Measurements from ENCODE around the gene FCRLA. TPM values are rescaled to one million over a fixed set of nuclear protein-coding genes. Genes with fewer than 3 reads are reported as not detected.
"Not testable (repeated sequence)": the region's sequence is repeated elsewhere in the genome, so short reads cannot be mapped to it uniquely, and the experiment has no call there.

The FCRLA gene
- total and polyA plus RNA-seq, 2 donors (not counting 3 experiments of a cell fraction or from before 2014, with no cell fraction given), result not detected

DNA sequence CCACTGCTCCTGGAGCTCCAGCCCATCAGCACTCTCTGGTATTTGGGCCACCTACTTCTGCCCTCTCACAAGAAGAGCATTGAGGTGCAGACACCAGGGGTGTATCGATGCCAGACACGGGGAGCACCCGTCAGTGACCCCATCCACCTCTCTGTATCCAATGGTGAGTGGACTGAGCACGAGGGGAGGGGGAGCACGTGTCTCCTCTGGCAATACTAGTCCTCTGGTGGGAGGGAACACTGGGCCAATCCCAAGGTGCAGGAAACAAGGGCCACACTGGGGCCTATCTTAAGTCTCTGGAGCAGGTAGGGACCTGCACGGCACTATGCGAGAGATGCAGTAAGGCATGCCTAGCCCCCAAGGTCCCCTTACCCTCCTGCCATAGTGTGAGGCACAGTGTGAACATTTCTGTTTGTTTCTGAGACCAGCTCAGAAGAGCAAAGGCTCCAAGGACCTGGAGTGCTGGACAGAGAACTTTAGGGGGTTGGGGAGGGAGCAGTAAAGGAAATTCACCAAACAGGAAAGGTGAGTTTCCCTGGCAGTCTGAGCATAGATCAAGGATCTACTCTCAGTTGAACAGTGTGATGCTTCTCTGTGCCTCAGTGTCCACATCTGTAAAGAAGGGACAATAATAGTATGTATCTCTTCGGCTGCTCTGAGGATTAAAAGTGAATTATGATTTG lies 16.6 kb downstream of the FCRLA start:
- H3K79me2 ChIP-seq (ENCODE audit: control insufficient read depth, insufficient read depth, low read length), result no peaks in the 10 kb centered on the region
- no peaks in the 10 kb centered on the region for H3K36me3 ChIP-seq (ENCODE audit: control insufficient read depth in 2 of 2, extremely low read depth in 1 of 2, insufficient read depth in 2 of 2, low read length in 2 of 2)
- H3K4me1 ChIP-seq (ENCODE audit: control insufficient read depth, extremely low read depth, insufficient read depth, low read length), result peaks cover 11% of the 10 kb centered on the region
- ChIA-PET CTCF (interaction anchor here (1.2 kb wide), 1 partner anchor 18 kb away, joined by 3 read pairs; no protein-coding TSS in a partner anchor), POLR2A (no interaction called here)
- no TSS peak for BruUV-seq (replicated peaks)
- no peaks in the 10 kb centered on the region for H3K9me1 ChIP-seq (replicated peaks; ENCODE audit: control insufficient read depth, extremely low read depth, insufficient read depth, low read length)
- intact Hi-C loops (cut with micrococcal nuclease) (no loop called here), dilution Hi-C loops (cut with MboI; ENCODE audit: extremely low pct_ligation_motif_present, low sequenced_read_pairs) (no loop called here)
- no peak overlapping the region for H2AFZ ChIP-seq (ENCODE audit: low read depth, low read length)
- H3K9ac ChIP-seq (replicated peaks; ENCODE audit: extremely low read depth, insufficient read depth, low read length), result no peak overlapping the region
- H3K27me3 ChIP-seq (ENCODE audit: control insufficient read depth in 2 of 2, insufficient read depth in 2 of 2, low read length in 2 of 2), result no peaks in the 10 kb centered on the region
- no peak overlapping the region for H3K4me2 ChIP-seq (ENCODE audit: insufficient read depth, low read length)
- FAIRE-seq (no peak), DNase-seq (ENCODE audit: low read depth, low spot score) (no peak)
- no peaks in the 10 kb centered on the region for H3K9me3 ChIP-seq (replicated peaks; ENCODE audit: control insufficient read depth, insufficient read depth, low read length)
- H4K20me1 ChIP-seq (replicated peaks; ENCODE audit: control insufficient read depth, extremely low read depth, insufficient read depth, low read length), result no peaks in the 10 kb centered on the region
- H3K4me3 ChIP-seq (replicated peaks in 1 of 3; ENCODE audit: insufficient read depth in 1 of 3, low read depth in 1 of 3, low read length in 3 of 3), result no peak overlapping the region
- no peak for TF ChIP-seq FOS (IDR thresholded peaks at IDR 0.05; ENCODE audit: borderline replicate concordance, insufficient read depth, low read length)
- TF ChIP-seq POLR2AphosphoS5 (IDR thresholded peaks at IDR 0.05; ENCODE audit: insufficient read depth, low read depth, low read length), result no peak
- TF ChIP-seq, protein P1, sequence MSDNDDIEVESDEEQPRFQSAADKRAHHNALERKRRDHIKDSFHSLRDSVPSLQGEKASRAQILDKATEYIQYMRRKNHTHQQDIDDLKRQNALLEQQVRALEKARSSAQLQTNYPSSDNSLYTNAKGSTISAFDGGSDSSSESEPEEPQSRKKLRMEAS (IDR thresholded peaks at IDR 0.05; ENCODE audit: insufficient read depth, insufficient read length), result no peak
- TF ChIP-seq MYC (IDR thresholded peaks at IDR 0.05; ENCODE audit: low read depth, low read length), result no peak
- TF ChIP-seq EZH2 (IDR thresholded peaks at IDR 0.05; ENCODE audit: borderline replicate concordance, low read depth, low read length, severe bottlenecking), result no peak
- no peak for TF ChIP-seq JUN (IDR thresholded peaks at IDR 0.05; ENCODE audit: borderline replicate concordance, insufficient read depth, insufficient read length, low read depth)
- TF ChIP-seq GATA2 (IDR thresholded peaks at IDR 0.05; ENCODE audit: insufficient read depth, insufficient read length, low read depth, low read length), result no peak
- TF ChIP-seq, protein P2, sequence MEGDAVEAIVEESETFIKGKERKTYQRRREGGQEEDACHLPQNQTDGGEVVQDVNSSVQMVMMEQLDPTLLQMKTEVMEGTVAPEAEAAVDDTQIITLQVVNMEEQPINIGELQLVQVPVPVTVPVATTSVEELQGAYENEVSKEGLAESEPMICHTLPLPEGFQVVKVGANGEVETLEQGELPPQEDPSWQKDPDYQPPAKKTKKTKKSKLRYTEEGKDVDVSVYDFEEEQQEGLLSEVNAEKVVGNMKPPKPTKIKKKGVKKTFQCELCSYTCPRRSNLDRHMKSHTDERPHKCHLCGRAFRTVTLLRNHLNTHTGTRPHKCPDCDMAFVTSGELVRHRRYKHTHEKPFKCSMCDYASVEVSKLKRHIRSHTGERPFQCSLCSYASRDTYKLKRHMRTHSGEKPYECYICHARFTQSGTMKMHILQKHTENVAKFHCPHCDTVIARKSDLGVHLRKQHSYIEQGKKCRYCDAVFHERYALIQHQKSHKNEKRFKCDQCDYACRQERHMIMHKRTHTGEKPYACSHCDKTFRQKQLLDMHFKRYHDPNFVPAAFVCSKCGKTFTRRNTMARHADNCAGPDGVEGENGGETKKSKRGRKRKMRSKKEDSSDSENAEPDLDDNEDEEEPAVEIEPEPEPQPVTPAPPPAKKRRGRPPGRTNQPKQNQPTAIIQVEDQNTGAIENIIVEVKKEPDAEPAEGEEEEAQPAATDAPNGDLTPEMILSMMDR (IDR thresholded peaks at IDR 0.05; ENCODE audit: extremely low read depth in 1 of 2, insufficient read depth in 1 of 2, low read depth in 1 of 2, low read length in 2 of 2), result no peak
- TF ChIP-seq POLR2A (IDR thresholded peaks at IDR 0.05; ENCODE audit: low read depth, low read length), result no peak
- no peak overlapping the region for H3K27ac ChIP-seq (ENCODE audit: insufficient read depth, low read depth, low read length)

DNA sequence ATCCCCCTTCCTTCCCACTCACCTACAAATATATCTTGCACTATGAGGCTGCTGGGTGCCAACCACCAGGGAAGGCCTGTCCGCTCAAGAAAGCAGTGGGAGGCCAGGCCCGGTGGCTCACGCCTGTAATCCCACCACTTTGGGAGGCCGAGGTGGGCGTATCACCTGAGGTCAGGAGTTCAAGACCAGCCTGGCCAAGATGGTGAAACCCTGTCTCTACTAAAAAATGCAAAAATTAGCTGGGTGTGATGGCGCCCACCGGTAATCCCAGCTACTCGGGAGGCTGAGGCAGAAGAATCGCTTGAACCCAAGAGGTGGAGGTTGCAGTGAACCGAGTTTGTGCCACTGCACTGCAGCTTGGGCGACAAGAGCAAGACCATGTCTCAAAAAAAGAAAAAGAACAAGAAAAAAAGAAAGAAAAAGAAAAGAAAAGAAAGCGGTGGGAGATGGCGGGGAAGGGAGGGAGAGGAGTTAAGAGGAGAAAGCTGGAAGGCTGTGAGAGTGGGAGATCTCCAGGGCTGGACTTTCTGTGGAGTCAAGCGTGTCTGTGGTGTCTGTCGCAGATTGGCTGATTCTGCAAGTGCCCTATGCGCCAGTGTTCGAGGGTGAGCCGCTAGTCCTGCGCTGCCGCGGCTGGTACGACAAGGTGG lies 18.4 kb downstream of the FCRLA start:
- CTCF ChIA-PET, result interaction anchor here (1.7 kb wide), 2 partner anchors 16 to 77 kb away, joined by 5 to 16 read pairs; no protein-coding TSS in a partner anchor
- BruUV-seq (replicated peaks); FAIRE-seq; H3K9me3 ChIP-seq (replicated peaks; ENCODE audit: control insufficient read depth, insufficient read depth, low read length); H3K79me2 ChIP-seq (ENCODE audit: control insufficient read depth, insufficient read depth, low read length); H3K36me3 ChIP-seq (ENCODE audit: control insufficient read depth in 2 of 2, extremely low read depth in 1 of 2, insufficient read depth in 2 of 2, low read length in 2 of 2); H3K9me1 ChIP-seq (replicated peaks; ENCODE audit: control insufficient read depth, extremely low read depth, insufficient read depth, low read length); H3K27me3 ChIP-seq (ENCODE audit: control insufficient read depth in 2 of 2, insufficient read depth in 2 of 2, low read length in 2 of 2); H3K9ac ChIP-seq (replicated peaks; ENCODE audit: extremely low read depth, insufficient read depth, low read length); H4K20me1 ChIP-seq (replicated peaks; ENCODE audit: control insufficient read depth, extremely low read depth, insufficient read depth, low read length); DNase-seq (ENCODE audit: low read depth, low spot score); dilution Hi-C loops (cut with MboI; ENCODE audit: extremely low pct_ligation_motif_present, low sequenced_read_pairs); H3K27ac ChIP-seq (ENCODE audit: insufficient read depth, low read depth, low read length); POLR2A ChIA-PET: not testable (repeated sequence)
- H2AFZ ChIP-seq (ENCODE audit: low read depth, low read length), result peak overlapping the region; percentile 85
- intact Hi-C loops (cut with micrococcal nuclease), result loop anchor here (5.0 kb wide), 1 partner anchor 193 kb away; no protein-coding TSS in a partner anchor
- peak overlapping the region; percentile 82 for H3K4me2 ChIP-seq (ENCODE audit: insufficient read depth, low read length)
- peaks cover 21% of the 10 kb centered on the region for H3K4me1 ChIP-seq (ENCODE audit: control insufficient read depth, extremely low read depth, insufficient read depth, low read length)
- H3K4me3 ChIP-seq (replicated peaks in 1 of 3; ENCODE audit: insufficient read depth in 1 of 3, low read depth in 1 of 3, low read length in 3 of 3), result peak overlapping the region in 2 of 3 experiments; percentile 51 to 55

All from endothelial cell of umbilical vein (primary cell).